Anterior cingulate cortex (tissue), 58 donors: ENCODE data around the gene TMEM54.
"Not testable (repeated sequence)": the region's sequence is repeated elsewhere in the genome, so short reads cannot be mapped to it uniquely, and the experiment has no call there.

Experiments
- DNase-seq, 58 donors: peaks; one replicate each; lab custom pipeline; 2025; lab: John Stamatoyannopoulos, UW

The TMEM54 gene

GRCh38 chr1:32919811-32920733 is 18.9 kb upstream of the TMEM54 start:
- DNase-seq = no peak

DNA sequence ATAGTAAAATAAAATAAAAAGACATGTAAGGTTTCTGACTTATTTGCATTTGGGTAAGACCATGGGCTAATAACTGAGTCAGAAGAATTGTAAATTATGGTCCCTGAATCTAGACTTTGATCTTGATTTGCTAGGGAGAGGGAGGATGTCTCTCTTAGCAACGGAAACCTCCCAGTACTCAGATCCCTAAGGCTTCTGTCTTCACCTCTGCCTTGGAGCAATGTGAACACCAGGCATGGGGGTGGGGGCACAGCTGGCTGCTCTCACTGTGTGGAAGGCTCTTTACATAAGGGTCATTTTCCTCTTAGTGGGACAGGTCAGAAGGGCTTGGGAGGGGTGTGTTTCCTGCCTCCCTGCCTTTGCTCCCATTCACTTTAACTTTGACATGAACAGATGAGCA is 17.0 kb upstream of the TMEM54 start:
- no peak for DNase-seq

DNA sequence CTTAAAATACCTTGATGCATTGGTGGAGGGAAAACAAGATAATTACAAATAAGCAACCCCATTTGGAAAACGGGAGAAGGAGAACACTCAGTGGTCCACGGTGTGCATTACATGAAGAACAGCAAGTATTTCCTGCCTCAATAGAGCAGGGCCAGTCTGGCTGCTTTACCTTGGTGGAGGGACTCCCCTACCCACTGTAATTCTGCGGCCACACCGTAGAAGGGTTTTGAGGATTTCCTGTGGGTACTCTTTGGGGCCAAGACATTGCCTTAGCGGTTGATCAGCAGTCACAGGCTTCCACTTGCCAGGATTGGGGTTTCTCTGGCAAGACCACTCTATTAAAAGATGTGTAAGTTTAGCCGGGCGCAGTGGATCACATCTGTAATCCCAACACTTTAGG is 16.3 kb upstream of the TMEM54 start:
- no peak for DNase-seq

DNA sequence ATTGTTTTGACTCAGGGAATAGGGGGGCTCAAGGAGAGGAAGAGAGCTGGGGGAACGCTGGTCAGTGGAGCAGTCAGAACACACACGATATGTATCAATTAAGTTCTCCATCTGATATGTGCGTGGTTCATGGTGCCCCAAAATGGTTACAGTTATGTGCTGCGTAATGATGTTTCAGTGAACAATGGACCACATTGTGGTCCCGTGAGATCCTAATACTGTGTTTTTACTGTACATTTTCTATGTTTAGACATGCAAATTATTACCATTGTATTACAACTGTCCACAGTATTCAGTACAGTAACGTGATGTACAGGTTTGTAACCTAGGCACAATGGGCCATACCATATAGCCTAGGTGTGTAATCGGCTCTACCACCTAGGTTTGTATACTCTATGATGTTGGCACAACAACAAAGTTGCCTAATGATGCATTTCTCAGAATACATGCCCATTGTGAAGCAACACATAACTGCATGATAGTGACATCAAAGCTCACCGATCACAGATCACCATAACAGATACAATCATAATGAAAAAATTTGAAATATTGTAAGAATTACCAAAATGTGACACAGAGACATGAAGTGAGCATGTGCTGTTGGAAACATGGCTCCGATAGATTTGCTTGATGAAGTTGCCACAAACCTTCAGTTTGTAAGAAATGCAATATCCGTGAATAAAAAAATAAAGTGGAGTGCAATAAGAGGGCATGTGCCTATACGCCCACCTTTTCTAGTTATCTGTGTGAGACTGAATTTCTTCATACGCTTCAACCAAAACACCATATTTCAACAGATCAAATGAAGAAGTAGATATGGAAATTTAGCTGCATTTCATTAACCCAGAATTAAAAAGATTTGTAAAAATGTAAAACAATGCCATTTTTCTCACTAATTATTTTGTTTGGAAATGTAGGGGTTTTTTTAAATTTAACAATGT is 14.8 kb upstream of the TMEM54 start:
- no peak for DNase-seq

GRCh38 chr1:32910319-32910718 is 9.1 kb upstream of the TMEM54 start:
- no peak for DNase-seq

DNA sequence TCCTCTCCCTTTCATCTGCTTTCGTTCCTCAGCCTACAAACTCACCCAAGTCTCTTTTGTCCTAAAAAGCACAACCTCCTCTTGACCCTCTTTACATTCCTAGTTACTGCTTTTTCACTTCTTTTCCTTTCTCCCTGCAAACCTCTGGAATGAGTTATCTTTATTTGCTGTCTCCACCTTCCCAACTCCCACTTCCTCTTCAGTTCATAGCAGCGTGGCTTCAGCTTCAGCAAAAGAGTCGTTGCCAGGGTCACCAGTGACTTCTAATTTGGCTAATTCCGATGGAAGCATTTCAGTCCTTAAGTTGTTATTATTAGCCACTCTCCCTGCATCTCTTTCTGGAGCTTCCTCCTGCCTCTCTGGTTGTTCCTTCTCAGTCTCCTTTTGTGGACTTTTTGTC is 6.2 kb upstream of the TMEM54 start:
- DNase-seq = no peak

DNA sequence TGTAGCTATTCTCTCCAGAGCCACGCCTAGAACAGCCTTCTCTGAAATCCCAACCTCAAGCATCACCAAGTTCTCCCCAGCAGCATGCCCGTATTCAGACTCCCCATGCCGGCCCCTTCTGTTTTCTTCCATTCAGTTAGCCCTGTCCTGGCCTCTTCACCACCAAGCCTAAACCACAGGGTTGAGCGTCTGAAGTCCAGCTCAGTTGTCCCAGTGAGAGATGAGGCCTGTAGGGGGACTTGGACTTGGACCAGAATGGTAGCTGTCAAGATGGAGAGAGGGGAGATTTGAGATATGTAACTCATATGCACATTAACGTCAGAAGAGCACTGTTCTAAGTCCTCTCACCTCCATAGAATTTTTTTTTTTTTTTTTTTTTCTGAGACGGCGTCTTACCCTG is 5.5 kb upstream of the TMEM54 start:
- no peak for DNase-seq

DNA sequence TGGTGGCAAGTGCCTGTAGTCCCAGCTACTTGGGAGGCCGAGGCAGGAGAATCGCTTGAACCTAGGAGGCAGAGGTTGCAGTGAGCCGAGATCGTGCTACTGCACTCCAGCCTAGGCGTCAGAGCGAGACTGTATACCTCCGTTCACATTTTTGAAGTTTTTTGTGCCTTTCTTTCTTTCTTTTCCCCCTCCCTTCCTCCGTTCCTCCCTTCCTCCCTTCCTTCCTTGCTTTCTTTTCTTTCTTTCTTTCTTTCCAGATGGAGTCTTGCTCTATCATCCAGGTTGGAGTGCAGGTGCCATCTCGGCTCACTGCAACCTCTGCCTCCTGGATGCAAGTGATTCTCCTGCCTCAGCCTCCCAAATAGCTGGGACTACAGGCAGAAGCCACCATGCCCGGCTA is 4.4 kb upstream of the TMEM54 start:
- not testable (repeated sequence) for DNase-seq

DNA sequence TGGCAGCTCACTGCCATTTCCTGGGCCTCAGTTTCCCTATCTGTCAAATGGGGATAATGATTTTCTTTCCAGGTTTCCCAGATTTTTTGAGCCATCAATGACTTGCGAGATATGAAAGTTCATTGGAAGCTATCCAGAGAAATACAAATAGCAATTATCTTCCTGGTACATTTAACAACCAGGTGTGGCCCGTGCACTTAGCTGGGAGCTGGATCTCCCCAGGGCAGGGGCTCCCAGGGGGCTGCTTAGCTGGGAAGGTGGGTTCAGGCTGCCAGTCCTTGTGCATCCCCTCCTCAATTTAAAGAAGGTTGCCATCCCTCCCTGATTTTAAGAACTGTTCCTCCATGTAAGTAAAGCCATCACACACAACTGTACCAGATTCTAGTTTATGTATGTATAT is 3.6 kb upstream of the TMEM54 start:
- DNase-seq = no peak

DNA sequence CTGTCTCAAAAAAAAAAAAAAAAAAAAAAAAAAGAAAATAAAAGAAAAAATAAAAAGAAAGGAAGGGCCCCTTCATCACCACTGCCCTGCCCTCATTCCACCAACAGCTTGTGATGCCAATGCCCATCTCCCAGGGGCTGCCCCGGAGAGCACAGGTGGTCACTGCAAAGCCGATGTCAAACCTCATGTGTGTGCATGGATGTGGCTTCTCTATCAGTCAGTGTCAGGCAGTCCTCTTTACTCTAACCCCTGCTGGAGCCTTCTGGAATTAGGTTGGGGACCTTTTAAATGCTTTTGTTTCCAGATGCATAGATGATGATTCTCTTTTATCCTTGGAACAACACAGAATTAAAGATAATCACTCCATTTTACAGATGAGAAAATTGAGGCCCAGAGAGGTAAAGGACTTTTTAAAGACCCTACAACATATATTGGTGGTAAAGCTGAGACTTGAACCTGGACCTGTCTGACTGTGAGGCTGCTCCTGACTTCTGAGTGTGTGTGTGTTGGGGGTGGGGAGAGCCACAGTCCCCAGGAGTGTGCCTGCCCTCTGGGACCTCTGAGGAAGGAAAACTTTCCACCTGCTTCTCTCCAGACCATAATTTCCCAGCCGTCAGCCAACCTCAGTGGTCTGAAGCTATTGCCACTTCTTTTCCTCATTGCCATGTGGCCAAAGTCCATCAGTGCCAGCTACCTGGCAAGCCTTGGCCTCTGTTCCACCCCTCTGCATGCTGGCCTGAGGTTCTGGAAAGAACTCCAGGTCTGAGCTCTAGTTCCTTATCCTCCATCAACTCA is 3.0 kb upstream of the TMEM54 start:
- DNase-seq = no peak

DNA sequence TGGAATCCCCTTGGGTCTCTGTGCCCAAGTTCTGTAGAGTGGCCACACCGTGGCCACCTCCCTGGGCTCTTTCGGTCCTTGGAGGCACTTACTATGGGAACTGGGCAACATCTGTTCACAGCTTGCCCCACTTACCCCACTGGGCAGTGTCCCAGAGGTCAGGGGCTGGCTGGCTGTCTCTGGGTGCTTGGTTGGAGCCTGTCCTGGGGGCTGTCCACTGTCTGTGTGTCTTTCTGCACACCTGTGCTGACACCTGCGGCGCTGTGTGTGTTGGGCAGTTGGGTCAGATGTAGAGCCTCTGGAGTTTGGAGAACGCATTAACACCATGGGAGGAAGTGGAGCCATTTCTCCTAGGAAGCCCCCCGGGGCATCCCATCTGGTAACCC is 1.3 kb upstream of the TMEM54 start:
- DNase-seq = no peak

DNA sequence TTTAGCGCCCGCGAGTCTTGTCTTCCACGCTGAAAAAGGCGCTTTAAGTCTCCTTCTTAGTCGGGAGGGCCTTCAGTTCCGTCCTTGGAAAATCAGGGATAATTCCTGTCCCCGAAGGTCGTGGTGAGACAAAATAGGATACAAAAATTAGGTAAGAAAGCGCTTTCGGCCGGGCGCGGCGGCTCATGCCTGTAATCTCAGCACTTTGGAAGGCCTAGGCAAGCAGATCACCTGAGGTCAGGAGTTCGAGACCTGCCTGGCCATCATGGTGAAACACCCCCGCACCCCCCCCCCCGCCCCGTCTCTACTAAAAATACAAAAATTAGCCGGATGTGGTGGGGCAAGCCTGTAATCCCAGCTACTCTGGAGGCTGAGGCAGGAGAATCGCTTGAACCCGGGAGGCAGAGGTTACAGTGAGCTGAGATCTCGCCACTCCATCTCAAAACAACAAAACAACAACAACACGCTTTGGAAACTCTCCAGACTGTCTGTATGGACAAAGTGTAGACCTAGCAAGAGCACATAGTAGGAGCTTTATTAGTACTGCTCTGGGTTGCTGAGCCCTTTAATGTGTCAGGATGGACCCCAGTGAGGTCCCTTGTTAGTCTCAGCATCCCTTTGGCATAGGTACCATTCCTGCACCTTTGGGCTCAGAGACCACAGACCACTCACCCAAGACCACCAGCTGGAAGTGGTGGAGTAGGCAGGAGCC is 790 bp upstream of the TMEM54 start:
- DNase-seq = no peak

DNA sequence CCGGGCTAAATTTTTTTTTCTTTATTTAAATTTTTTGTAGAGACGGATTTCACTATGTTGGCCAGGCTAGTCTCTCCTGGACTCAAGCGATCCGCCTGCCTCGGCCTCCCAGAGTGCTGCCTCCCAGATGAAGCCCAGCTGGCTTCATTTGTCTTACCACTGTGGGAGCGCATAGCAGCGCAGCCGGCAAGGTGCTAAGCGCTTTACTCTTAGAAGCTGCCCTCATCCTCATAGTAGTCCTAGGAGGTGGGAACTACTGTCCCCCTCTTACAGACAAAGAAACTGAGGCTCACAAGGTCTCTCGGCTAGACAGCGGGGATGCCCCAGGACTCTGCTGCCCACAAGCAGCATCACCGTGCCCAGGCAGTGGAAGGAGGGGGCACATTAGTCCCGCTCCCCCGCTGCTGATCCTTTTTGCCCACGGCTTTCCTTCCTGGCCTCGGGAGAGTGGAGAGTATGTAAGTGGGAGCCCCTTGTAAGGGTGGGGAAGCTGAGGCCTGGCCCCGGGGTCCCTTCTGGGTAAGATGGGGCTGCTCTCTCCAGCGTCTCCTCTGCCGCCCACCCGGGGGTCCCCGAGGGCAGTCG is 726 bp downstream of the TMEM54 start:
- no peak for DNase-seq

DNA sequence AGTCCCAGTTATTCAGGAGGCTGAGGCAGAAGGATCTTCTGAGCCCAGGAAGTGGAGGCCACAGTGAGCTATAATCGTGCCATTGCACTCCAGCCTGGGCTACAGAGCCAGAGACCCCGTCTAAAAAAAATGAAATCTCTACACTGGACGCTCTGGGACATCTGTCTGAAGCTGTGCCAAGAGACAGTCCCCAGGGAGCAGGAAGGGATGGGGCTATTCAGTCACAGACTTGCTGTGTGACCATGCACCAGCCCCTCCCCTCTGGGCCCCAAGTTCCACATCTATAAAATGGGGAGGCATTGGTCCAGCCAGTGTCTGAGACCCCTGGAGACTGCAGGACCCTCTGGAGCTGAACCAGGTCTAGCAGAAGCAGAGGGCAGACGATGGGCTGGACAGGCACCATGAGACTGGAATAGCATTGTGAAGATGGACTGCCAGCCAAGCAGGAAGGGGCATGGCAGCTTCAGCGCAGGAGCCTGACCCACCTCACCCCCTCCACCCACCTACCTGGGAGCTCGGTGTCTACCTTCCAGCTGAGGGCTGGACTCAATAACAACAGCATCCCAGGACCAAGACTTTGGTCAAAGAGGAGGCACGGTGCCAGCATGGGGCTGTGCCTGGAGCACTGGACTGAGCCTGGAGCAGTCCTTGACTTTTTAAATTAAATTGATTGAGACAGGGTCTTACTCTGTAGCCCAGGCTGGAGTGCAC is 1.4 kb downstream of the TMEM54 start:
- no peak for DNase-seq

DNA sequence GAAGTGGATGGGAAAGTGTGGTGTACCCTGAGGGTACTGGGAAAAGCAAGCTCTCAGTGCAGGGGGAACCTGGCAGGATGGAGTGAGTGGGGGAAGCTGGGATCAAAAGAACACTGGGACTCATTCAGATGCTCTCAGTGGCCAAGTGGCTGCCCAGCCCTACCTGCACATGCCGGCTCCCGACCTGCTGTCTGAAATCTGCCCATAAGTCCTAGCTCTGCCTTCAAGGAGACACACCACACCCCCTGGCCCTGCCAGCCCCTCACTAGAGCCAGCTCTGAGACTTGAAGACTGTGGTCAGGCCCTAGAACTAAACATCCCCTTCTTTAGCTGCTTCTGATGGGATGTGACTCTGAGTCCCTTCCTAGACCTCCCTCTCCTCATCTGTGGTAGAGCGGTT is 2.2 kb downstream of the TMEM54 start:
- DNase-seq = no peak

- no peak for DNase-seq
Observed at GRCh38 chr1:32898056-32898455, 3.1 kb downstream of the TMEM54 start.

DNA sequence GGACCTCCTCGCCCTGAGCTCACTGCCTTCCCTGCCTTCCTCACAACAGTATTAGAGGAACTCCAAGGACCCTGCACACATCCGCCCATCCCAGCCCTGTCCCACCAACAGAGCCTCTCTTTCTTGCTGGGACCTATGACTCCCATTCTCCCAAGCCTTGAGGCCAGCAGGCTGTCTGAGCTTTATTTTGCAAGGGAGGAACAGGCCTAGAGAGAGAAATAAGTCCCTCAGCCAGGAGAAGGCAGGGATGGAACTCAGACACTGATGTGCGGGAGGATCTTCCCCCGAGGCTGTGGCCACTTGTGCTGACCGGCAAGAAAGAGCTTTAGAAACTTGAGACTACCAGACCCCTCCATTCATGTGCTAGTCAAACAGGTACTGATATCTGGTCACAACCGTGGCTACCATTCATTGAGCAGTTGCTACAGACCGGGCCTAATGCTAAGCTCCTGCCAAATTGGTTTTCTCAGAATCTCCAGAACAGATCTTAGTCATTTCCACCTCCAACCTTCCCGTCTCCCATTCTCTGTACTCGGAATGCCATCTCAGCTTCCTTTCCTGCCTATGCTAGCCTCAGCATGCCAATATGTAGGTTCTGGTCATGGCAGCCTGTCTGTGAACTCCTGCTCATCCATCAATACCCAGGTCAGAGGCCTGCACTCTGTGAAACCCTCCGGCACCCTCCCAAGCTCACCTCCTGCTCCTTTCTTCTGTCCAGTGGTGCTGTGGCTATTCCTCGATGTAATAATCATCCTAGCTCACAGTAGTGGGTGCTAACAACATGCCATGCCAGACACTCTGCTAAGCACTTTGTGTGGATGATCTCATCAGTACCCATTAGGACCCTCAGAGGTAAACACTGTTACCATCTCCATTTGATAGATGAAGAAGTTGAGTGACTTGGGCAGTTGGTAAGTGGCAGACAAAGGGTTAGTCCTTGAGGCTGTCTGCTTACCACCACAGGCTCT is 3.8 kb downstream of the TMEM54 start:
- DNase-seq = no peak

GRCh38 chr1:32896451-32896850 is 4.7 kb downstream of the TMEM54 start:
- no peak for DNase-seq
